H4 (cell line): ENCODE measurements around the gene PURB. TPM values are rescaled to one million over a fixed set of nuclear protein-coding genes. Genes with fewer than 3 reads are reported as not detected.
"Not testable (repeated sequence)": the region's sequence is repeated elsewhere in the genome, so short reads cannot be mapped to it uniquely, and the experiment has no call there.

Experiments used
- DNase-seq: peaks from one replicate; pipeline ENCODE4 v3.0.0-alpha.2; 2015; ENCODE audit warnings: low spot score
- total RNA-seq: library from RNA; depleted of rRNA; stranded (reverse); fragments of >200 nt; shearing (Covaris generic); gene quantifications from 2 replicates; pipeline ENCODE4 v1.2.3, GENCODE V29; 2014; rRNA removed

PURB gene
- total RNA-seq, 1 experiment from 2014 or later, result 21.1 TPM

DNA sequence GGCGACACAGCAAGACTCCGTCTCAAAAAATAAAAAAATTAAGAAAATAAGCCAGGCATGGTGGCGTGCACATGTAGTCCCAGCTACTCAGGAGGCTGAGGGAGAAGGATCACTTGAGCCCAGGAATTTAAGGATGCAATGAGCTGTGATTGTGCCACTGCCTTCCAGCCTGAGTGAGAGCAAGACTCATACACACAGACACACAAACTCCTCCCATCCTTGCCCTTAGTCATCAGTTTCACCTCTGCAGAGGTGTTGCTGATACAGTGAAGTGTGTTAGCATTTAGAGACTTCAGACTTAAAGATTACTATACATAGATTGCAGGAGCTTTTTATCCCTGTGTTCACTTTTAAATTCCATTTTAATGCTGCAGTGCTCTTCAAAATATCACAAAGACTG, 31.9 kb downstream of the PURB start:
- no peak for DNase-seq

DNA sequence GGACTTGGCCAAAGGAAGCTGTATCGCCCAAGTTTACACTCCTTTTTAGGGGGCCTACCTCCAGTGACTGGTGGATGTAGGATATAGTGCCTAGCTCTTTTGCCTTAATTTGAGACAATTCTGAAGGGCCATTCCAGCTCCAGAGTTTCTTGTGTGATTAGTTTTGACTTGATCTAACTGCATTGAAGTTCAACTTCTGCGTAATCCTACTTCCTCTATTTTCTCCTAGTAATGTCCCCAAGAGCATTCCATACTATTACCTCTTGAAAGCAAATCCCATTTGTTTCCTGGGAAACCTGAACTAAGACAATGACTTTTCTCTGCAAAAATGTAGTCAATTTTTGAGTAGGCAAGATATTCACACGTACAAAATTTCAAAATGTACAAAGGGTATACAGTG, 32.7 kb downstream of the PURB start:
- DNase-seq, result no peak

DNA sequence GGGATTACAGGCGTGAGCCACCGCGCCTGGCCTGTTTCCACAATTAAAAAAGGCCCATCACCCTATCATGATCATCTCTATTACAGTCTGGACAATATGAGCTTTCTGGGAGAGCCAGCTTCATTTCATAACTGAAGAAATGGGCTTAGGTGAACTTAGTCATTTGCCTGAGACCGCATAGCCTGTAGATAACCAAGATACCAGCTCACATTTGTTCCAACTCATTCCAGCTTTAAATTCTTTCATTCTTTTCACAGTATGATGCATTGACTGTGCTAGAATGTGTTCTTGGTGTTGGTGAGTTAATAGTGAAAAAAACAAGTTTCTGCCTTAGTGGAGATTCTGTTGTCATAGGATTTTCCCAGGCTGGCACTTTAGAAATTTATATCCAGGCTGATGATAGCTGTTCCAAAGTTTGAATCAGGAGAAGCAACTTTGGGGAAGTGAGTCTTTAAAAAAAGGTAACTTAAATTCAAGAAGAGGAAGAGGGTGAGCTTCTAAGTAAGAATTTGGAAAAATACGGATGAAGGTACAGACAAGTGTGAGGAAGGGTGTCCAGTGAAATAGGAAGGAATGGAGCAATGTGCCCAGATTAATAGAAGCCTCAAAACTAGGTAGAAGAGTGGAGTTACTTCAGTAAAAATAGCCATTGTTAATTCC, 35.3 kb downstream of the PURB start:
- no peak for DNase-seq

DNA sequence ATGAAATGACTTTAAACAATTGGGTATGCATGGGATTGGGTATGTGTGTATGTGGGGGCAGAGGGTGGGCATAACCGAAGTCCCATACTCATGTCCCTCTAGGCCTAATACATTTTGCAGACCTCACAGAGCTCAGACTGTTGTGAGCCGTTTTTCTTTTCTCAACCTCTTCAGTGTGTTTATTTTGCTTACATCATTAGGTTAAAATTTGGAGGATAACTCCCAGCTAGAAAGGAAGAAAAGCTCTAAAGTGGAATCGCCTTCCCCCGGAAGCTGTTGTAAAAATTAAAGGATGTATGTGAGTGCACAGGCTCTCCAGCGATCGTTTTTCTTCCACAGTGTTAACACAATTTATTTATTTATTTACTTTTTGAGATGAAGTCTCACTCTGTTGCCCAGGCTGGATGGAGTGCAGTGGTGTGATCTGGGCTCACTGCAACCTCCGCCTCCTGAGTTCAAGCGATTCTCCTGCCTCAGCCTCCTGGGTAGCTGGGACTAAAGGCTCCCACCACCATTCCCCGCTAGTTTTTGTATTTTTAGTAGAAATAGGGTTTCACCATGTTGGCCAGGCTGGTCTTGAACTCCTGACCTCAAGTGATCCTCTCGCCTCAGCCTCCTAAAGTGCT, 36.0 kb downstream of the PURB start:
- DNase-seq, result no peak

DNA sequence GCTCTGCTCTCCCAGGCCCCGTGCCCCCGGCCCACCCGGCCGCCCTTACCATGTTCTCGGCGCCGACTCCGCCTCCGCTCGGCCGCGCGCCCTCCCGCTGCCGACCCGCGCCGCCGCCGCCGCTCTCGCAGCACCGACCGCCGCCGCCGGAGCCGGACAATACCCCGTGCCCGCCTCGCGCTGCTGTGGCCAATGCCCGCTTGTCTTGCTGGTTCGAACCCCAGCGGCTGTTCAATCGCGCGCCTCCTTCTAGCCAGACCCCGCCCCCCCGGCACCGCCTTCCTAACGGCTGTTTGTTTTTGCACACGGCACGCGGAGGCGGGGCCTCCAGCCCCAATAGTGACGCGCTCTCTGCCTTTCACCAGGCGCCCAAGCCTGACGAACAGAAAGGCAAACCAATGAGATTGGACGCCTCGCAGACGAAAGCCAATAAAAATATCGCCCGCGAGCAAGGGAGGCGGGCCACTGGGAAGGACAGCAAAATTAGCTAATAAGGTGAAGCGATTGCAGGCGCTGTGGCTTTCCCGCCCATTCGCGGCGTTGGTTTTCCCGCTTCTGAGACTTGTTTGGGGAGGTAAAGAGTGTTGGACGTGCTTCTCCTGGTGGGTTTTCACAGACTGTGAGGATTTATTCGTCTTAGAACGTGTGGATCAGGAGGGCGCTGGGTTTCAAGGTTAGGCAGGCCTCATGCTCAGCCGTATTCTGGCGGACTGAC, 37.3 kb downstream of the PURB start, which contains the start of gene H2AZ2:
H2AZ2 (minus strand) TSS at position 168 of the 715 bp plus-strand sequence; CDS start at position 52, 116 bp downstream.
- DNase-seq, result peak; percentile 100

DNA sequence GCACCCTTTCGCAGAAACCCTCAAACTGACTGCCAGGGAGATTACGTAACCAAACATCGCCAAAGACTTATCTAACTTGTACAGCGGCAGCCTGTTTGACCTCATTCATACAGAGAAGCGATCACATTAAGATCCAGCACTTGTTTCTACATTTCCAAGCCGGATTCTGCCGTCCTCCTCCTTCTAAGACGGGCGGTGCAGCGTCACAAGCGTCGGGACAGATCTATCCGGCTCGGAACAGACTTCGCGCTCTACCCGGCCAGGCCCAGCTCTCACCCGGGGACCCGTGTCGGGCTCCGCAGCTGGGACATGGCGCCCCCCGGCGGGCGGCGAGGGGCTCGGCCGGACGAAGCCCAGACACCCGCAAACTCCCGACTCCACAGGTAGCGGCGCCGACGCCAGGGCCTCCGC, 37.8 kb downstream of the PURB start:
- DNase-seq, result peak; percentile 86

DNA sequence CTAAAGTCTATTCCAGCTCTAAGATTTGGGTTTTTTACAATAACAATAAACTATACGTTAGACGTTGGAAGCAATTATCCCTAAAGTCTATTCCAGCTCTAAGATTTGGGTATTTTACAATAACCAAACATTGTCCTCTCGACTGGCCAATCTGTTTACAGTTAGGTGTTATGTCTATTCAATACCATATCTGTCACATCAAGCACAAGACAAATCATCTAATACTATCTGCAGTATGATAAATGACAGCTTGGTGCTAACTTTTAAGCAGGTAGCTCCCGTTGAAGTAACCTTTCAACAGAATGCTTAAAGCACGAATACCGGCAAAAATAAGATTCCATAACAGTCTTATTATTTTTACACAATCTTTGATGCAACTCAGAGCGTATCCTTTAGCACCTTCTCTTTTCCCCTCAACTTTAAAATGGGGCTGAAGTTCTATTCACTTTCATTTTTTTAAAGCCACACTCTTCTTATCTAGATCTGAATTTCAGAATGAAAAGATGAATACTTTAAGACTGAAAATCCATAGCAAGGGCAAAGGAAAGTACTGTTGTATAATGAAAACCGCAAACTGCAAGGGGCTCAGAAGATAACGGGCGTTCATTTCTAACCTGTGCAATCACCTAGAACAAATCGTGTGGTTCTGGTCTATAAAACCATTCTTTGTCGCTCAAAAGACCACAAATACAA, 38.4 kb downstream of the PURB start:
- DNase-seq, result no peak

DNA sequence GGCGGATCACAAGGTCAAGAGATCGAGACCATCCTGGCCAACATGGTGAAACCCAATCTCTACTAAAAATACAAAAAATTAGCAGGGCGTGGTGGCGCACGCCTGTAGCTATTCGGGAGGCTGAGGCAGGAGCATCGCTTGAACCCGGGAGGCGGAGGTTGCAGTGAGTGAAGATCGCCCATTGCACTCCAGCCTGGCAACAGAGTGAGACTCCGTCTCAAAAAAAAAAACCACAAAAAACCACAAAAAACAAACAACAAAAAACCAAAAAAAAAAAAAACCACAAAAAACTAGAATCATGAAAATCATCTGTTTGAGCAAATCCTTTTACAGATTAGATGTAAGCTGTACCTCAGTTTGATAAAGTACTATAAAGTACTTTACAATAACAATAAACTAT, 38.9 kb downstream of the PURB start:
- not testable (repeated sequence) for DNase-seq

DNA sequence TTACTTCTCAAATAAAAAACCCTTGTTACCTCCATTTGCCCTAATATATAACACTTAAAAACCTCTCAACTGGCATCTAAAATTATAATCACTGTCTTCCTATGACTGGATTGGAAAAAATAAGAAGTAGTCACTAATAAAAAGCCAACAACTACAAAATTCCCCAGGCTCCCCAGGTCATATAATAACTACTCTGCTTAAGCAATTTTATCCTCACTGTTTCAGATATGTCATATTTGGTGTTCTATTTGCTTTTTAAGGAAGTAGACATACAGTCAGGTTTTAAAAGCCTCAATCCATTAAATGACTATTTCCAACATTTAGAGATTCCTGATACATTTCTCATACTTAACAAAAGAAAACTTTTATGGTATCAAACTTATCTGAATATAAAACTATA, 39.9 kb downstream of the PURB start:
- no peak for DNase-seq

DNA sequence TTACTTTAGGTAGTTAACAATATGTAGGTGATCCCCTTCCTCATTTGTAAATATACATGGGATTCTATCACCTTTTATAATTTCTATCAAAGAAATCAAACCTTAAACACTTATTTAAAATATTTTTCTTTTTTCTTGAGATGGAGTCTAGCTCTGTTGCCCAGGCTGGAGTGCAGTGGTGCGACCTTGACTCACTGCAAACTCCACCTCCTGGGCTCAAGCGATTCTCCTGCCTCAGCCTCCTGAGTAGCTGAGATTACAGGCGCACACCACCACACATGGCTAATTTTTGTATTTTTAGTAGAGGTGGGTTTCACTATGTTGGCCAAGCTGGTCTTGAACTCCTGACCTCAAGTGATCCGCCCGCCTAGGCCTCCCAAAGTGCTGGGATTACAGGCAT, 41.9 kb downstream of the PURB start:
- DNase-seq, result not testable (repeated sequence)

DNA sequence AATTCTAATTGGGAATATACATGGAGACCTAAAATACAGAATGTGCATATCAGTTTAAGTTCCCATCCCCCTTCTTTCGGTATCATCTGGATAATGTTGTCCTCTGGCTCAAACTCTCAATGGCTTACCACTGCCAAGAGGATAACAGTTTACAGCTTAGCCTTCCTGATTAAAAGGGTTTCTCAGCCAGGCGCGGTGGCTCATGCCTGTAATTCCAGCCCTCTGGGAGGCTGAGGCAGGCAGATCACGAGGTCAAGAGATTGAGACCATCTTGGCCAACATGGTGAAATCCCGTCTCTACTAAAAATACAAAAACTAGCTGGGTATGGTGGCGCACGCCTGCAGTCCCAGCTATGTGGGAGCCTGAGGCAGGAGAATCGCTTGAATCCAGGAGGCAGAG, 42.7 kb downstream of the PURB start:
- DNase-seq, result not testable (repeated sequence)

DNA sequence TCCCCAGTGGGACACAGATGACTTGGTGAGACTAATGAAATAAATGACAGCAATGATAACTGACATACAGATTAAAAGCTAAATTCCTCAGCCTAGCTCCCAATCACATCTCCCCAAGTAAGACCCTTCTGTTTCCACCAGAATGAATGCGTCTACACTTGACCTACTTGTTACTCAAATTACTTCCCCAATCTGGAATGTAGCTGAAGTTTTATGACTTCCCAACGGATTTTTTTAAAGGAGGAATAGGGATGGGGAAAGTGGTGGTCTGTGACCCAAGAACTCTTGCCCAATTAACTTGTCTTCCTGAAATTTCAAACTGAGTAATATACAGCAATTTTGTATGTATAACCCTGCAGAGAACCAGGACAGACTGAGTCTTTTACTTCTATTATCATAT, 46.6 kb downstream of the PURB start:
- no peak for DNase-seq

DNA sequence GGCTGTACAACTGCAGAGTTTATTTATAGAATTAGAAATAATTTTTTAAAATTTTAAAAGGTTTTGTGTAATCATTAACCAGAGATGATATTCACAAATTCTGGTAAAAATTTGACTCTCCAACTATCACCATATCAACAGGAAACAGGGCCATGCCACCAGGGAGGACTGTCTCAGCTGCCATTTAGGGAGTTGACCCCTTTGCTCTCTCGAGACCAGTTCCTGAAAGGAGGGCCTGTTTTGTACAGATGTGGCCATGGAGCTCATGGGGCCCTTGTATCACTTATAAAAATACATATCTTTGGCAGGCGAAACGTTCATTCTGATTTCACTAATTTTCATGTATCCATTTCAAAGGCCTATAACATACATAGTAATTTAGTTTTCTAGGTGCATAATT, 57.8 kb downstream of the PURB start:
- no peak for DNase-seq

Other genes starting within 250 kb of the PURB start
- 3.9 and 4.6 TPM in 2 replicates for gene ZMIZ2, start 136.7 kb downstream of the PURB start, total RNA-seq
- 13,857 and 15,820 TPM in 2 replicates for gene PPIA, start 88.8 kb downstream of the PURB start, total RNA-seq
- 875 and 937 TPM in 2 replicates for gene H2AZ2, start 37.4 kb downstream of the PURB start, total RNA-seq
- not detected in 2 replicates for gene MYO1G, start 93.5 kb upstream of the PURB start, total RNA-seq
- 61.5 and 78.6 TPM in 2 replicates for gene CCM2, start 114.7 kb upstream of the PURB start, total RNA-seq
- gene NACAD, start 203.4 kb upstream of the PURB start, total RNA-seq, result 2.0 TPM in 2 replicates
- 106 and 120 TPM in 2 replicates for gene TBRG4, start 226.2 kb upstream of the PURB start, total RNA-seq